CD4-positive, alpha-beta T cell treated with Interleukin-6 for 4 hours (primary cell): Measurements from ENCODE around the gene TBC1D9B.
"Not testable (repeated sequence)": the region's sequence is repeated elsewhere in the genome, so short reads cannot be mapped to it uniquely, and the experiment has no call there.

Experiments used
- DNase-seq: peaks from one replicate; pipeline ENCODE4 v3.0.0-alpha.2; 2020; ENCODE audit warnings: mixed read lengths

The TBC1D9B gene

DNA sequence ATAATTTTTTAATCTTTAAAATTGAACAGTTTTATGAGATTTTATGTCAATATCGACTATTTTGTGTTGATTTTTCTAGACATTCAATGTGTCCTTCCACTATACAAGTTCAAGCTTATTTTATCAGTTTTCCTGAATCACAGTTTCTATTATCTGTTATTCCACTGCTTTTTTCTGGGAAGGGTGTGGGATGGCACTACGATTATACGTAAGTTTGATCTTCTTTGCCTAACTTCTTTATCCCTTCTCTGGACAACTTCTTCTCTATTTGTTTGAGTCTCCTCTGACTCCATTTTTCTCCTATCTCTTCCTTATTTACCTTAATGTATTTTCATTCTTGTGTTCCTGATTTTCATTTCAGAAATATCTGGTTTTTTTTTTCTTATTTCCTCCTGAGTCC lies 24.5 kb downstream of the TBC1D9B start:
- DNase-seq: no peak

DNA sequence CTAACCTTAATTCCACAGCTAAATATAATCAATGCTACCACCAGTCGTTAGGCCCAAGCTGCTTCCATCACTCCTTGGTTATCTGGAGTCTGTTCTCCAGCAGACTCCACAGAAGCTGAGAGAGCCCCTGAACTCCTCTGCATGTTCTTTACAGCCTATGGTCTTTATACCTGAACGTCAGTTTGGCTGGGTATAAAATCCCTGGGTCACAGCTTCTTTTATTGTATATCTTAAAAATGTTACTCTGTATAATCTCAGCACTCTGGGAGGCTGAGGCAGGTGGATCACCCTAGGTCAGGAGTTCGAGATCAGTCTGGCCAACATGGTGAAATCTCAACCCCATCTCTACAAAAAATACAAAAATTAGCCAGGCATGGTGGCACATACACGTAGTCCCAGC lies 25.4 kb downstream of the TBC1D9B start:
- no peak for DNase-seq

- DNase-seq: no peak
Observed at GRCh38 chr5:179880848-179881590, 26.7 kb downstream of the TBC1D9B start.

- no peak for DNase-seq
Observed at GRCh38 chr5:179880066-179880650, 27.5 kb downstream of the TBC1D9B start.

GRCh38 chr5:179879690-179880010 lies 28.0 kb downstream of the TBC1D9B start:
- no peak for DNase-seq

DNA sequence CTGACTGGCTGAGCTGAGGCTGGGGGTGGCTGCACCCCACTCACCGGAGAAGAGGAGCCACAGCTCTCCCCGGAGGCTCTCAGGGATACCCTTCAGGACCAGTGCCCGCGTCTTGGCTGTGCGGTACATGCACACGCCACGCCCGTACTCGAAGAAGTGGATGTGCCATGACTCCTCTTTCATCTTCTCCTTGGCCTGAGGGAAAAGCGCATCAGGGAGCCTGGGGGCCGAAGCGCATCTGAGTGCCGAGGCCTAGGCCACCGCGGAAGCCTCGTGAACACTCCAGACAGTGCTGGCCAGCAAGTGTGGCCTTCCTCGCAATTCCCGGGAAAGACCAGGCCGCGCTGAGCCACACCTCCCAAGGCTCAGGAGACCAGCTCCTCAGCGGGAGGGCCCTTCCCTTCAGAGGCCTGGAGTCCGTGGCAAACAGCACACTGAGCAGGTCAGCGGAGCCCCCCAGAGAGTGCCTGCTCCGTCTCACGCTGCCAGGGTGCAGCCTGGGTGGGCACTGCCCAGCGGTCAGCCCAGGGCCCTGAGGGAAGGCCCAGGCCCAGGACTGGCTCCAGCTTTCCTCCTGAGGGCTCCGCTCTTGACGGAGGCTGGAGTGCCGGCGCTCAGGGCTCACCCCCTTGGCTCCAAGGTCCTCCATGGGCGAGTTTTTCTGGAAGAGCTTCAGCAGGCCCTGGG lies 28.6 kb downstream of the TBC1D9B start:
- no peak for DNase-seq

DNA sequence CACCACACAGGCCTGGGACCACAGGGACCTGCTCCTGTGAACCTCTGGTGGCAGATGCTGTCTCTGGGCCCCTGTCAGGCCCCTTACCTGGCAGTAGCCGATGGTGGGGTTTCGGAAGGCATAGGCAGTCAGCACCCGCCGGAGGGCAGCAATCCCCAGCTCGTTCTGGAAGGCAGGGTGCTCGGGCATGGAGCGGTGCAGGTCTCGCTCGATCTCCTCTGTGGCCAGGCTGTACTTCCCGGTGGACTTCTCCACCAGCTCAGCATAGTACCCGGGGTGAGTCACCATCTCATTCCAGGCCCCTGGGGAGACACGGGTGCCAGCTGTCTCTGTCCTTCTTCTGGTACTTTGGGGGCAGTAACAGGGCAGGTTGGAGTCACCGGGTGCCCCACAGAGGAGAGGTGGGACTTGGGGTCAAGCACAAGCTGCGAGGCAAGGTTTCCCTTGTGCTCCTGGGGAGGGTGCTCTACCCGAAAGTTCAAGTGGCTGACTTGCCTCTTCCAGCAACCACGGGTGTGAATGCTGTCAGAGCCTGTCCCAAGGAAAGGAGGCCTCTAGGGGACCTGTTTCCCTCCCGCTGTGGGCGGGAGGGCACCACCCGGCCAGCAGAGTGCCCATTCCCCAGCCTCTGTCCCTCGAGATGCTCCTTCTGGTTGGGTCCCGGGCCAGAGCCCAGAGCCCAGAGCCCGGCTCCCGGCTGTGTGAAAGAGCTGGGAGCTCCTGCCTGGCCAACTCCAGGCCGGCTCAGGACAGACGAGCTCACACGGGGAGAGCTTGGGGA lies 29.3 kb downstream of the TBC1D9B start:
- no peak for DNase-seq

GRCh38 chr5:179876610-179876952 lies 31.1 kb downstream of the TBC1D9B start:
- no peak for DNase-seq

GRCh38 chr5:179875741-179876609 lies 31.7 kb downstream of the TBC1D9B start:
- DNase-seq: no peak

DNA sequence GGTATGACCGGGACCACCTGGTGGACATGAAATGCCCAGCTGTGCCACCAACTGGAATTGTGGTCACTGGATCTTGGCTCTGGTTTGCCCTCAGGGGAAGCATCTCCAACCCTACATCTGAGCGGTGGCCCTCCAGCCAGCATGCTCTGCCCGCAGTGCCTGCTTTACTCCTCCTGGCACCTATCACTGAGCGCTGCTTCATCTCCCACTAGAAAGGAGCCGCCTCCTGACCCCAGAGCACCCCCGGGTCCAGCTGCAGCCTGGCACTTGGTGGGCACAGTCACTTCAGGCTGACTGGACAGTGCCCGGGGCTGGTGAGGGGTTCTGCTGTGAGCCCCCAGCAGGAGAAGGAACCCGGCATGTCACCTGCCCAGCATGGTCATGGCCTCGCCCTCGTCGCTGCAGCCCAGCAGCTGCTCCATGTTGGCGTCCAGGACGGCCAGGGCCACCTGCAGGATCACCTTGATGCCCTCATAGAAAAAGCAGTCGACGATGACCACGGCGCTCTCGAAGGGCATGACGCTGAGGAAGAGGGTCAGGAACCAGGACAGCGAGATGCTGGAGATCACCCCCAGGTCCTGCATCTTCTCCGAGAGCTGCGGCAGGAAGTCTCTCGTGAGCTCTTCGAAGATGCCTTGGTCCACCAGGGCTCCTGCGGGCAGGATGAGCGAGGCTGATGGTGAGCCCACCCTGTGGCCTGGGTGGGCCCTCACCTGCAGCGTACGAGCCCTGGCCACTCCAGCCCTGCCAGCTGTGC lies 33.0 kb downstream of the TBC1D9B start:
- no peak for DNase-seq

DNA sequence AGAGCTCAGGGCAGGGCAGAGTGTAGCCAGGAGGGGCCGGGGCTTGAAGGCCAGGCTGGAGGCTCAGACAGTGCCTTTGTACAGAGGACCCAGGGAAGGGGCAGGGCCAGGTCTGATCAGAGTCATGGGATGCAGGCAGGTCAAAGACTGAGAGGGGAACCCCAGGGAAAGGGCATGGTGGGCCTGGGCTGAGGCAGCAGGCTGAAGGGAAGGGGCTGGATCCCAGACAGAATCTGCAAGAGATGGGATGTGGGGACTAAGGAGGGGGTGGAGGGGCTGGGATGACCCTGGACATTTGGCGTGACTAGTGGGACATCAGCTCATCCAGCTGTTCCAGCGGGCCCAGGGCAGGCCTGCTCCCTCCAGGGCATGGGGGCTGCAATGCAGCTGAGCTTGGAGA lies 33.6 kb downstream of the TBC1D9B start:
- DNase-seq: no peak

DNA sequence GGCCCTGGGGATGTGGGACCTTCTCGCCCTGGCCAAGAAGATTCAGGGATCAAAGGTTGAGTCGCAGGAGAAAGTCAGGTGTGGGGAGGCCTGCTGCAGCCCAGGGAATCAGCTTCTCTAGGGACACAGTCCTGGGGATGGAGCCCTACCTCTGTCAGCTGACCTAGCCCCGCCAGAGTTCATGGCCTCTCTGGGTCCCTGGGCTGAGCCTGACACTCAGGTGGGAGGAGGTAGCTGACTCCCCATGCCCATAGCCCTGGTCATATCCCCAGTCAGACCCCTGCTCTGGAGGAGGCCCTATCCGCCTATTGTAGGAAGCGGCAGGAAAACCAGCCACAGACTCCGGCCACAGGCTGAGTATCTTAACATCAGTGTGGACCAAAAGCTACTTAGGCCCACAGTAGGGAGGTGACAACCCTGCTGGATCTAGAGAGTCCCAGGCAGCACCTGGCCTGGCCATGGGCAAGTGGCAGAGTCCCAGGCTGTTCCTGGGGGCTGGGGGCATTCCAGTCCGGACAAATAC lies 34.0 kb downstream of the TBC1D9B start:
- DNase-seq: no peak

DNA sequence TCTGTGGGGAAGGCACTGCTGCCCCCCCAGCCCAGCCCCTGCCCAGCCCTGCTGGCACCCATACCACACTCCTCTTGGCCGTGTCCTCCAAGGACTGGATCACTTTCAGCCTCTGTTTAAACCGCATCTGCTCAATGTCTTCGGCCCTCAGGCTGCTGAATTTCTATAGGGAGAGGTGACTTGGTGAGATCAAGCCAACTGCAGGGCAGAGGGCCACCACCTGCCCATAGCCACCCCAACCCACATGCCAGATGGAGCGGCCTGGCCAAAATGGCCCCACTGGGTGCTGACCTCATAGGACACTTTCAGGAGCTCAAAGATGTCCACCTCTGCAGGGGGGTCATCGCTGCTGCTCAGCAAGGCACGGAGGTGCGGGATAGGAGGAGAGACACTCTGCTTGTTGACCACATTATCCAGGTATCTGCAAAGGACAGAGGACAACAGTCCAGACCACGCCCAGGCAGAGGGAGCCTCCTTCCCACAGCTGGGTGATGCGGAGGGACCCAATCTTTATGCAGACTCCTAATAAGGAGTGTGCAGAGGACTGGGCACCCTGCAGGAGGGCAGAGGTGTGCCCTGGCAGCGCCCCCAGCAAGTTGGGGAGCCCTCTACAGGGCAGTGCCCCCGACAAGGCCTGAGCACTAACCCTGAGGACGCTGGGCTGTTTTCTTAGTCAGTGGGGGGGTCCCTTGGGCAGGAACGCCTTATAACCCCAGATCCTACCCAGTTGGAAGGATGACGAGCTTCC lies 34.7 kb downstream of the TBC1D9B start:
- DNase-seq: no peak

- DNase-seq: no peak
Observed at GRCh38 chr5:179872055-179872827, 35.5 kb downstream of the TBC1D9B start.

GRCh38 chr5:179871533-179871932 lies 36.2 kb downstream of the TBC1D9B start:
- DNase-seq: not testable (repeated sequence)

DNA sequence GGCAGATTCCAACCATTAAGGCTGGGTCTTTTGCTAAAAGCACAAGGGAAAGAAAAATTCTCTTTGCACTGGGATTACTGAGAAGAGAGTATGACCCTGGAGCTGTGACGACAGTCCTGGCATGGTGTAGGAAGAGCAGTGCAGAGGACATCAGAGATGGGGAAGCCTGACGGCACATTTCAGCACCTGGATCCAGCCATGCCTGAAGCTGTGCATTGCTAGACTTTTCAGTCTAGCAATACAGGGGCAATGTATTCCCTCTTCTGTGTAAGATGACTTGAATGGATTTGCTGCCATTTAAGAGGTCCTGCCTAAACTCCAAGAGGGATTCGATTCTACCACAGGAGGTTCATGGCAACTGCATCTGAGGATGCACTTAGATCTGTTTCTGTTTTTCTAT lies 36.7 kb downstream of the TBC1D9B start:
- DNase-seq: no peak

DNA sequence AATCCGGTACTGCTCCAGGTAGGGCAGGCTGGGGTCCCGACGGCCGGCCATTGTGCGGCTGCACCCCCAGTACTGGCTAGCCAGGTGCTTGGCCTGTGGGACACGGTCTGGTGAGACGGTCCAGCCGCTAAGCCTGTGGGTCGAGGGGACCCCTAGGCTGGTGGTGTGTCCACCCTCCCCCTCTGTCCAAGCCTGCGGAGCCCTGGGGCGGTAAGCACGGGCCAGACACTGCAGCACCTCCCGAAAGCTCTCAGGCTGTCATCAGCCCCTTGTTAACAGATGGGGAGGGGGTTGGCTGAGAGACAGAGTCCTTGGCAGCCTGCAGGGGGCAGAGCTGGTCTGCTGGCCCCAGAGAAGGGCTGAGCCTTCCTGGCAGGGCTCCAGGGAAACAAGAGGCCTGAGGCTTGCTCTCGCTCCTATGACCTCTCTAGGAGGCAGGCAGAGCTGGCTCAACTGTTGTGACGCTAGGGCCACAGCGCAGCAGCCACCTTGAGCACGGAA lies 37.2 kb downstream of the TBC1D9B start:
- DNase-seq: no peak

- DNase-seq: no peak
Observed at GRCh38 chr5:179869641-179870402, 37.9 kb downstream of the TBC1D9B start.

GRCh38 chr5:179869101-179869500 lies 38.6 kb downstream of the TBC1D9B start:
- DNase-seq: no peak
